WI38 (cell line): ENCODE measurements around the gene MEIS2.

Experiments
- H3K4me3 ChIP-seq: 2 replicates; pipeline ENCODE4 v1.5.1; 2011; ENCODE audit warnings: low read depth, mild to moderate bottlenecking, control low read depth, low read length
- TF ChIP-seq, protein P1 (sequence below): IDR thresholded peaks from 2 replicates; pipeline ENCODE4 v1.5.1; 2012; ENCODE audit warnings: low read depth, mild to moderate bottlenecking, control low read depth, low read length

The MEIS2 gene

DNA sequence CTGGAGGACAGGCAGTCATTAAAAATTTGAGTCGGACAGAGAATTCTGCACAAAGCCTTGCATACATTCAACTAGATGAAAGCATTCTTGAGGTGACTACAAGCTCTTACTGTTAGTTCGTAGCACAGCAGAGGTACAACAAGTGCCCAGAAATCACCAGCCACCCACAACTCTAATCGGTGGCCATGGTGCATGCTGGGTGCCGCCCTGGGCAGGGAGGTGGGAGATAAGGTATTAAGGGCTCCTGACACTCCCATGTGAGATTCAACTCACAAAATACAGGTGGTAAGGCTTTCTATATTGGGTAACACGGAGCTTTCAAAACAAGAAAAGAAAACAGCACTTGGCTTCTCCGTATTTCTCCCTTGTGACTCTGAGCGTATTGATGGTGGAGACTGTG is 66.0 kb downstream of the MEIS2 start:
- TF ChIP-seq, protein P1, sequence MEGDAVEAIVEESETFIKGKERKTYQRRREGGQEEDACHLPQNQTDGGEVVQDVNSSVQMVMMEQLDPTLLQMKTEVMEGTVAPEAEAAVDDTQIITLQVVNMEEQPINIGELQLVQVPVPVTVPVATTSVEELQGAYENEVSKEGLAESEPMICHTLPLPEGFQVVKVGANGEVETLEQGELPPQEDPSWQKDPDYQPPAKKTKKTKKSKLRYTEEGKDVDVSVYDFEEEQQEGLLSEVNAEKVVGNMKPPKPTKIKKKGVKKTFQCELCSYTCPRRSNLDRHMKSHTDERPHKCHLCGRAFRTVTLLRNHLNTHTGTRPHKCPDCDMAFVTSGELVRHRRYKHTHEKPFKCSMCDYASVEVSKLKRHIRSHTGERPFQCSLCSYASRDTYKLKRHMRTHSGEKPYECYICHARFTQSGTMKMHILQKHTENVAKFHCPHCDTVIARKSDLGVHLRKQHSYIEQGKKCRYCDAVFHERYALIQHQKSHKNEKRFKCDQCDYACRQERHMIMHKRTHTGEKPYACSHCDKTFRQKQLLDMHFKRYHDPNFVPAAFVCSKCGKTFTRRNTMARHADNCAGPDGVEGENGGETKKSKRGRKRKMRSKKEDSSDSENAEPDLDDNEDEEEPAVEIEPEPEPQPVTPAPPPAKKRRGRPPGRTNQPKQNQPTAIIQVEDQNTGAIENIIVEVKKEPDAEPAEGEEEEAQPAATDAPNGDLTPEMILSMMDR, result no peak
- no peak overlapping the region for H3K4me3 ChIP-seq

- TF ChIP-seq, protein P1, result no peak
- H3K4me3 ChIP-seq, result no peak overlapping the region
These were observed 68.1 kb downstream of the MEIS2 start for GRCh38 chr15:37032091-37032775.

DNA sequence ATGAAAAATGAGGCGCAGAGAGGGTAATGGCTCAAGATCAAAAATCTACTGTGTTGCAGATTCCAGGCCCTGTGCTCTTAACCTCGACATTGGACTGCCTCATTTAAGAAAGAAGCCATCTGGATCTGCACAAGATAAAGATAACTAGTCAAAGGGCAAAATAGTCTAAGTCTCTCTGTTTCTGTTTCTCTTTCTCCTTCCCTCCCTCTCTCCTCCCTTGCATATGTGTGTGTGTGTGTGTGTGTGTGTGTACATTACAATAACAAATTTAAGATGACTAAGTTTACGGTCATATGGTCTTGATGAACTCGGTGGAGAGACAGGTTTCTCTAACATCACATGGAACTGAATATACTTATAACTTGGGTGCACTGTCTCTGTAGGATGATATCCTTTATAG is 69.2 kb downstream of the MEIS2 start:
- TF ChIP-seq, protein P1, result no peak
- H3K4me3 ChIP-seq, result no peak overlapping the region

- TF ChIP-seq, protein P1, result no peak
- H3K4me3 ChIP-seq, result no peak overlapping the region
These were observed 71.6 kb downstream of the MEIS2 start for GRCh38 chr15:37028625-37029296.

DNA sequence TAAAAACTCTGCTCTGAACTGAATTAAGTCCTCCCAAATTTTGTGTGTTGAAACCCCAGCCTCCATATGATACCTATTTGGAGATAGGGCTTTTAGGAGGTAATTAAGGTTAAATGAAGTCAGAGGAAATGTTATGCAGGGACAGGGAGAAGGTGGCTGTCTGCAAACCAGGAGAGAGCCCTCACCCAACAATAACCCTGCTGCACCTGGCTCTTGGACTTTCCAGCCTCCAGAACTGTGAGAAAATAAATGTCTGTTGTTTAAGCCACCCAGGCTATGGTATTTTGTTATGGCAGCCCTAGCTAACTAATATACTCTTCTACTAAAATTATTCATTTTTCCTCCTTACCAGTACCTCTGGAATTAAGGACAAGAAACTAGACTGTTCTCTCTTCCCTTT is 79.5 kb downstream of the MEIS2 start:
- TF ChIP-seq, protein P1, result no peak

GRCh38 chr15:37019479-37020433 is 80.6 kb downstream of the MEIS2 start:
- H3K4me3 ChIP-seq, result no peak overlapping the region
- TF ChIP-seq, protein P1, result no peak

More for the DNA sequence above, 79.5 kb downstream of the MEIS2 start:
- no peak overlapping the region for H3K4me3 ChIP-seq
